ENCODE data around the gene KRT5.
A peak's percentile ranks its signal among the peaks of the same experiment; 100 is the strongest.

Gene KRT5

DNA sequence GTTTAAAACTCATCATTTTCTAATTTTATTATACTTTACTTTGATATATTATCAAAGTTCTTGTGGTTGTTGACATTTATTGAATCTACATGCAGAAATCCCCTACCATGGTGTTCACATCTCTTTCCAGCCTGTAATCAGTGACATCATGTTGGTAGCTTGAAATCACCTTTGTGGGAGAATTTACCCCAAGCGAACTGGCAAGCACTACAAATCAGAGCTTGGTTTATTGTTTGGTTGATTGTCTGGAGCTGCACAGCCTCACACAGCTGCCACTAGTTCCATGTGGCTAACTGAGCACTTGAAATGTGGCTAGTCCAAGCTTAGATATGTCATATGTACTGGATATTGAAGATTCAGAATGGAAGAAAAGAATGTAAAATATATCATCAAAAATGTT is 15.4 kb upstream of the KRT5 start:
- DNase-seq: no peak

DNA sequence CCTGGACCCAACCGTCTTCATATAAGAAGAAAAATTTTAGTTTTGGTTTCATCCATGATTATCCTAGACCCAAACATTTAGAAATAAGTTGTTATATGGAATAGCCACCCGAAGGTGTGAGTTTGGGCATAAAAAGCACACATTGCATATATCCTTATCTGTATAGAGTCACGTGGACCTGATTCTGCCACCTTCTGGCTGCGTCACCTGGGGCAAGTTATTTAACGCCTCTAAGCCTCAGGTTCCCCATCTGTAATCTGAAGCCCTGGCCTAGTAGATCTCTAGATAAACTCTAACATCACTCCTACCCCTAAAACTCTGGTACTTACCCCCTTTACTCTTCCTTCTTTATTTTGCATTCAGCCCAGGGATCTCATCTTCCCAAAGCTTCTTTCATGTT is 14.3 kb upstream of the KRT5 start:
- DNase-seq: no peak

DNA sequence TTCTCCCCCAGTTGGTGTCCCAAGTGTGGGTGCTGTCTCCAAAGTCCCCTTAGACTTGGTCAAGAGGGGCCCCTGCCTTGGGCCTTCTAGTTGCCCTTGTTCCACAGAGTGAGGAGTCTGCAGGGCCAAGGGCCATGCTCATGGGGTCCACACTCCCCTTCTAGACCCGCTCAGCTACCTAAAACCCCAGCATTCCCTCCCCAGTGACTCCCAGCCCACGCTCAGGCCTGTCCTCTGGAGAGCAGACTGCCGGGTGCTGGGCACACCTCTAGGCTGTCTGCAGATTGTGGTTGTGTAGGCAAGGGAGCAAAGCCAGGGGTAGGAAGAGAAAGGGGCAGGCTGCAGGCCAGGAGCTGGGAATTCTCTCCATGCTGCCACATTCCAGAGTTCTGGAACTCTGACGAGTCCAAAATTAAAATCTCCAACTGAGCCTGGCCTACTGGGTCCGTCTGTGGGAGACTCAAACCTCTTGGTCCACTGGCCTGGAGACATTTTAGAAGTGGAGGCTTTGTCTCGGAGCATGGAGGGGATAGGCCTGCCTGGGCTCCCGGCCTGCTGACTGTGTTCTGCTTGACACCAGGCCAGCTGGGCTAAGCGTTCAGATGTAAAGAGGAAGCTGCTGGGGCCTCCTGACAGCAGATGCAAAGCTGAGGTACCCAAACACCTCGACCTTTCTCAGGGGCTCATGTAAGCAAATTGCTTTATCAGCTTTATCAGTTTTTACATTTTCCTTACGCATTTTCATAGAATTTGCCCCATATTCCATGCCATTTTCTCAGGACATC is 13.7 kb upstream of the KRT5 start:
- DNase-seq: no peak

DNA sequence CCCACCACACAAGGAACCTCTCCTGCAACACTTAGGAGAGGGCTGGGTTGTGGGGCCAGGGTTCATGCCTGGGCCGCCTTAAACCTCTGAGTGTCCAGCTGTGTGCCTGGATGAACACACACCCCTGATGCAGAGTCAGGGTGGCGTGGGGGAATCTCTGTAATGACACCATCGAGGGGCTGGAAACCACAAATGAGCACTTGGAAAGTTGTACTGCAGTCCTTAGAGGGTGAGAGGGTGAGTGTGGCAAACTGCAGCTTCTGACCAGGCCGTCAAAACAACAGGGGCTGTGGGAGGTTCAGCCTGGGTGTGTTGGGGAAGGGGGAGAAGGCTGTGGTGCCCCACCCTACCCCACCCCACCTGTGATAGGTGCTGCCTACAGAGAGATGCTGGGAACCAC is 12.4 kb upstream of the KRT5 start:
- no peak for DNase-seq

DNA sequence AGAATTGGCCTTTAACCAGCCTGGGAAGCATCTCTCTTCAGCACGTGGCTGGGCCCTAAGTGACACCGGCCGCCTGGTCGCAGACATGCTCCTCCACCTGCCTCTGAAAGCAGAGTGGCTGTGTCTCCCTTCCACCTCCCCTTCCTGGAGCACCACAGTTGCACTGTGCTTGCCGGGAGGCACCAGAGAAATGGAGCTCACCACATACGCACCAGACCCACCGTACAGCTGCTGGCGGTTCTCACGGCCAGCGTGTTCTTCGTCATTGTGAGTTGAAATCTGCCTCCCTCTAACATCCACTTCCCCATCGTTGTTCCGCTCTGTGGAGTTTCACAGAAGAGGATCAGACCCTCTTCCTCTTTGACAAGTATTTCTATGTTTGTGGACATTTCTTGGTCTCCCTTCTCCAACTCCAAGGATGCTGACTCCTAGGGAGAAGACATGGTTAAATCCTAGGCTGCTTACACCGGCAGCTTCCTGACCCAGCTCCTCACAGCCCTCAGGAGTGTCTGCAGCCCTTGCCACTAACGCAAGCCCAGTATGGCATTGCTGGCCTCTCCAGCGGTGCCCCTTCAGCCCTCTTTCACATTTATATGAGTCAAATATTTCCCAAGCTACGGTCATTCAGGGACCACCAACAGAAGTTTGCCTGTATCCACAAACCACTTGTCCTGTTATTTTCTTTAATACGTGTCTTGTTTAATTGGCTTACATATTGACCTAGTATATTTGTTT is 11.5 kb upstream of the KRT5 start:
- no peak for DNase-seq

DNA sequence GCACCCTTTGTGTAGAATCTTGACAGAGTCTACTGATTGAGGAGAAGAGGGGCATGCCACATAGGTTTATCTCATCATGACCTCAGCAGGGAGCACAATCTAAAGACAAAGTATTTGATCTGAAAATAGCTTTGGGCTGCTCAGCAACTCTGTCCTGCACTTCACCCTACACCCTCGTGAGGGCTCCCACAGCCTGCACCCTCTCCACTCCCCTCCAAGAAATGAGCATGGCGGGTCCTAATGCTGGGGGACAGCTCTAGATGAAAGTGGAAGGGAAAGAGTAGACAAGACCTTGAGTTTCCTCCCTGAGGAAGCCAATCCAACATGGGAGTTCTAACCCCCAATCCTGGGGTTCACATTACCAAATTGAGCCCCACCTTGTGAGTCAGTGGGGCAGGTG is 10.7 kb upstream of the KRT5 start:
- no peak for DNase-seq

DNA sequence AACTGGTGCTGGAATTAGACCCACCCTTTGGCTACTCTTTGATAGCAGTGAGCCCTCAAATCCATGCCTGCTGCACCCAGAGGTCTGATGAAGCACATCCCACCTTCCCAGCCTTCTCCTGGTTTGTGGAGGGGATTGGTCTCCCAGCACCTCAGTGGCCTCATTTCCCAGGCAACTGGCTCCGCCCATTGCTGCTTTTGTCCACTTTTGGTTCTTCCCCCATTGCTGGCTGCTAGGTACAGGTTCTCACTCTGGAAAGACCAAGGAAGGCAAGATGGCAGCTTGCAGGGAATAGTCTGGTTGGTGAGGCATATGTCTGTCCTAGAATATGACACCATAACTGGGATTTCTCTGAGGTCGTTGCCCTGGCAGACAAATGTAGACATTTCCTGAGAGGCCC is 10.2 kb upstream of the KRT5 start:
- DNase-seq: no peak

DNA sequence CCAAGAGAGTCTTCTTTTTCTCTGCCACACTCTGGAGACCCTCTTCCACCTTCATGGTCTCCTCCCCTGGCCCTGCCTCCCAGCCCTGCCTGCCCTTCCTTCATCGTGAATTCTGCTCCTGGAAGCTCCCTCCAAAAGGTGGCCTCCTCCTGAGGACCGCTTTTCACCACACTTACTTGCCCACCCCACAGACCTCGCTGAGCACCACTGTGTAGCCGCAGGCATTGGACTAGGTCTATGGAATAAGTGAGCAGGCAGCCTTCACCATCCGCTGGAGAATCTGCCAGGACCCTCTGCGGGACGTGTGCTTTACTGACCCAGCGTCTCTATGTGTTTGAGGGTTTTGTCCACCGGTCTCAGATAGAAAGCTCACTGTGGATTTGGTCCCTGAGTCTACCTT is 9.7 kb upstream of the KRT5 start:
- no peak for DNase-seq

DNA sequence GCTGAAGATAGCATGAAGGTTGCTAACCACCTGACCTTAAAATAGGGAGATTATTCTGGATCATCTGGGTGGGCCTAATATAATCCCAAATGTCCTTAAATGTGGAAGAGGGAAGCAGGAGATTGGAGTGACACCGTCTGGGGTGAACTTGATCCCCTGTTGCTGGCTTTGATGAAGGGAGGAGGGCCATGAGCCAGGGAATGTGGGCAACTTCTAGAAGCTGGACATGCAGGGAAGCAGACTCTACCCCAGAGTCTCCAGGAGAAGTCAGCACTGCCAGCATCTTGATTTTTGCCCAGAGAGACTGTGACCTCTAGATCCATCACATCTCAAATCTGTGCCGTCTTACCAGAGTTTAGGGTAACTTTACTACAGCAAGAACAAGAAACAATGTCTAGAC is 9.2 kb upstream of the KRT5 start:
- DNase-seq: no peak

DNA sequence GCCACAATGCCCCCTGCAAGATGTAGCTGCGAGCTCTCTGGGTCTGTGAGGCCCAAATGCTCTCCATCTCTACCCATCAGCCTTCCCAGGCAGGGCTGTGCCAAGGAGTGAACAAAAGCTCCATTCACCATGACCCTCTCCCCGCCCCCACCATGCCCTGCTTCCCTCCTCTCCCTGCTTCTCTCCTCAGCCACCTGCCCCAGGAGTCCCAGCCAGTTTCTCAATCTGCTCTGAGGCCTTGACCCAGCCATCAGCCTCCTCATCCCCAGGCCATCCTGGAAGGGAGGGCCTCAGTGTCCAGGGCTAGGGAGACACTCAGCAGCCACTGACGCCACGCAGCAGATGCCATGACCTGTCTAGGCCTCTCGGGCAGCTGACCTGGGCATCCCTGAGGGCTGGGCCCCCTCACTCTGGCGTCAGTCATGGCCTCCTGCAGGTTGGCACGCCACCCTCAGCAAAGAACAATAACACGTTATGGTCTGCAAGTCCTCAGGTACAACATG is 8.5 kb upstream of the KRT5 start:
- no peak for DNase-seq

DNA sequence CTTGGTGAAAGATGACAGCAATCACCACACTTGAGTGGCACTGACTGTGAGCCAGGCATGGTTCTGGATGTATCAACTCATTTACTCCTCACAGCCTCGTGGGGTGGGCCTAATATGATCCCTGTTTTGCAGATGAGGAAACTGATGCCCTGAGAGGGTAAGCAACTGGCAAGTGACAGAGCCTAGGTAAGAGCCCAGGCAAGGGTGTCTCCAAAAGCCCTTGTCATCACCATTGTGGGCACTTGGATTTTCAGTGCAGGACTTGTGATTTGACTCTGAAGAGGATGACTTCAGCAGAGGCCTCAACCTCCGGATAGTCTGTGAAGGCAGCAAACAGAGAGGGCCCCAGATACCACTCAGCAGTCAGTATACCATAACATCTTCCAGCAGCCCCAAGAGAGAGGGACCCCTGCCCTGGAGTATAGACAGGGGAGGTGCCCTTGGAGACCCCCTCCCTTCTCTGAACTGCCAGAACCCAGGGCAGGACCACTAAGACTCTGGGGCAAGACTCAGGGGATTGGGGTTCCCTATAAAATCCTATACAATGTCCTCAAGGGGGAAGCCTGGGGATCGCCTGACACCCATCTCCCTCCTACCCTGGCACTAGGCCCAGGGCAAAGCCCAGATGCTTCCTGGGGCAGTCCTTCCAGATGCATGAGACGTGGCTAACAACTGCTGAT is 7.1 kb upstream of the KRT5 start:
- DNase-seq: peak; percentile 5

DNA sequence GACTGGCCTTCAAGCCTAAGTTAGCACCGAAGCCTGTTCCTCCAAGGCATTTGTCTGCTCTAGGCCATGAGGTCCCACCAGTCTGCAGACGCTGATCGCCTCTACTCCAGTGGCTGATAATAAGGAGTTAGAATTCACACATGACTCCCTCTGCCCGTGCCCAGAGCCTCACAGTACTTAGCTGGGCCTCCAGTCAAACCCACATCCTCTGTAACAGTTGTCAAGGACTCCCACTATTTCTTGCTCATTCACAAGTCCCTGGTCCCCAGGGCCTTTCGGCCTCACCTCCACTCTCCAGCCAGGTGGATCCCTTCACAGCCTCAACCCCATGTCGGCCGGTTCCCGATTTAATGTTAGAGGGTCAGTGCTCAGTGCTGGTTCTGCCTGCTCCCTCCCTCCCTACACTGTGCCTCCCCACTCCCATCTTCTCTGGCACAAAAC is 6.3 kb upstream of the KRT5 start:
- DNase-seq: no peak

DNA sequence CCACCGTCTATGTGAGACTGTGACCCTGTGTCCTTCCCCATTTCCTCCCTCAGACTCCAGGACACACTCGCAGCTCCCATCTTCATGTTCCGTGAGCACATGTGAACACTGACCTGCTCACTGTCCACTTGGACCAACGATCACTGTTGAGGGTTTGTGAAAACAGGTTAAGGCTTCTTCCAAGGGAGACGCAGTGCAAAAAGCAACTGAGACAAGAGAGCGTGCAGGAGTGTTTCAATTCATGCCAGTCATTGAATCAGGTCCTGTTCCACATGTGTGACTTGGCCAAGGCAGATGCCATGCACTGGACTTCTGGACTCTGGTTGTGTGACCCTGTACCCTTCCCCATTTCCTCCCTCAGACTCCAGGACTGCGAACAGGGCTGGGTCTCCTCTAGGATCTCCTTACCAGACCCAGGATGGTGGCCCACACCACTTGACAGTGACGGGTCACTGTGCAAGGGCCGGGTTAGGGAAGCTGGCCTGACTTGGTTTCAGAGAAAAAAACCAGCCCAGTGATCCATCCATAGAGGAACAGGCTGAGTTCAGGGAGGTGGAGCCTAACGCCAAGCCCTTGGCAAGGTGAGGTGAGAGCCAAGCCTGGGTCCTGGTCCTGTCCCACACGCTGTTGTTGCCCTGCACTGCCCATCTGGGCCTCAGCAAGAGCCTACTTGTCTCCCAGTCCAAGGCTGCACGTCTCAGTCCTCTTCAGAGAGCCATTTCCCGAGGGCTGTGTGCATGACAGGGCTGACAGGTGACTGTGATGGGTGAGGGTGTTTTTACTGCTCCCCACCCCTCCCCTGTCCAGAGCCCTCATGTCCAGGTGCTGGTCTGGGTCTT is 5.7 kb upstream of the KRT5 start:
- DNase-seq: no peak

DNA sequence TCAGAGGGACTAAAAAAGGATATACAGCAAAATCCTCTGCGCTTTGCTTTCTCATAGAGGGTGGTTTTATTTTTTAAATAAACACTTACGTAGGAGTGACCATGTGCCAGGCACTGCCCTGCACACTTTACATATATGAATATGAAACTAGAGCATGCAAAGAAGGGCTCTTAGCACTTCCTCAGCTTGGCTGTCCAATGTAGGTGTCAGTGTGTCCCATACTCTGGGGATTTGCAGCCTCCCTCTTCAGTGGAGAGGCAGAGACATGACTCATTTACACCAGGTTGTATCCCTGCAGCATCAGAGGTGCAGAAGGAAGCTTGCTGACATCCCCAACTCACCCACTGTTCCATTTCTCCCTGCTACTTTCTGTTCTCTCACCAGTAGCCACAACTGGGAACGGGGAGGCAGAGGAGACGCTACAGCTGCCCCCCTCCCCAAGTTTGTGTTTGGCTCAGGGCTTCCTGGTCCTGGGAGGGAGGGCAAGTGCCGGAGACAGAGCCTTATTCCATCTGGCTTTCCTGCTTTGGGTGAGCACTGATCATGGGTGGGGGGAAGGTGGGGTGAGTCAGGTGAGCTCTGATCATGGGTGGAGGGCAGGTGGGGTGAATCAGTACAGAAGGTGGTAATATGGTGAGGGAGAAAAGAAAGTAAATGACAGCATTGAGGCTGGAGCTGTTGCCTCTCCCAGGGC is 4.9 kb upstream of the KRT5 start:
- no peak for DNase-seq

DNA sequence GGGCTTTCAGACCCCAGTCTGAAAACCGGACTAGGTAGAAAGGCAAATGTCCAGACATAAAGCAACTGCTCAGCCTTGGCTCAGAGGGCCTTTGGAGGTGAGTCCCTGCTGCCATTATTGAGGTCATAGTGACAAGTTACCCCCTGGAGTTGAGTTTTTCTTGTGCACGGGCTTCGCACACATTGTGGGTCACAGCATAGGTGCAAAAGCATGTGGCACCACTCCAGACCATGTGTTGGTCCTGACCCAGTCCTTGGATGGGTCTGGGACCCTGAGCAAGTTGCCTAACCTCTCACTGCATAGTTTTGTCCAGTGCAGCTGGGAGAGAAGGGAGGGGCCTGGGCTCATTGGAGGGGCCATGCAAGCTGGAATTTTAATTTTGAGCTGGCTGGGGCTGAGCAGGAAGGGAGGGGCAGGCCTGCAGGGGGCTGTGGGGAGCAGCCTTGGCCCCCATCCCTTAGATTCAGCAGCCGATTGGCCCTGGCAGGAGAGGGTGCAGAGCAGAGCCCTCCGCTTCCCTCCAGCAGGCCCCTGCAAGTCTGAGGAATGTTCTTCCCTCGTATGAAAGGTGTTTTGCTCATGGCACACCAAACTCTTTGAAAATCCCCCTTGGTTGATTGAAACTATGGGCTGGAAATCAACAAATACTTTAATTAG is 4.2 kb upstream of the KRT5 start:
- DNase-seq: no peak

DNA sequence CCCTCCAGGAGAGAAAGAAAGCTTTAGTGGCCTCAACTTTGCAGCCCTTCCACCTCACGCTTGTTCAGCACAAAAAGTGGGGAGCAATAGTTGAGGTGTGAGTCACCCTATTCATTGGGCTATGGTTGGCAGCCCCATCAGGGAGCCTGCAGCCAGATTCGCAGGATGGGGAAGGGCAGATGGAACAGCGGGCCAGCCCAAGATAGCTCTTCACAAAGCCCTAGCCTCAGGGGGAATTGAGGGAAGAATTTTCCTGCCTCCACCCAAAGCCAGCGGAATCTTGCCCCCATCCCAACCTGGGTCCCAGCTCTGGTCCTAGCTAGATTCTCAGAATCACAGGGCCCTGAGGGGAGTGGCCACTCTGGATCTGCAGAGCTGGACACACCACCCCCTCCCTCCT is 3.6 kb upstream of the KRT5 start:
- no peak for DNase-seq

DNA sequence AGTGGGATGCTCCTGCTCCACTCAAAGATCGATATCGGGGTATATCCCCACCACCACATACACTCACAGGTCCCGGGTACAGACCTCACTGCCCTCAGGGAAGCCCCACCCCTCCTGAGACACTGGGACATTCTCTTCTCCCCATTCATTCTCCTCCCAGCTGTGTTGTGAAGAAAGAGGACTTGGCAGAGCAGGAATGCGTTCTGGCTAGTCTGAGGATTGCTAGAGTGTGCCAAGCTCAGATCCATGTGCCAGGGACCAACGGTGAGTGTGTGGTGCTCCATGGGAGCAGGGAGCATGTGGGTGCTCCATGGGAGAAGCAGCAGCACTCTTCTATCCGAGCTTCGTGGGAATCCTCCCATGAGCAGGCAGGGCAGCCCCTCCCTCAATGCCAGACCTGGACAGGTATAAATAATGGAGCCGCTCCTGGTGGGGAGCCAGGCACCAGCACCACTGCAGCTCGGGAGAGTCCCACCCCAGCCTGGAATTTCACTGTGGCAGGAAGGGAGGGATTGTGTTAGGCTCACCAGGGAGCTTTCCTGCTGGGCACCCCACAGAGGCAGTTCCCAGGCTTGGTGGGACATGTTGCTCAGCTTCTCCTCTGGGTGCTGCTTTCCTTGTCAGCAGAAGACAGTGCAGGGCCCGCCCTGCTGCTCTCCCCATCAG is 2.3 kb upstream of the KRT5 start:
- DNase-seq: no peak

DNA sequence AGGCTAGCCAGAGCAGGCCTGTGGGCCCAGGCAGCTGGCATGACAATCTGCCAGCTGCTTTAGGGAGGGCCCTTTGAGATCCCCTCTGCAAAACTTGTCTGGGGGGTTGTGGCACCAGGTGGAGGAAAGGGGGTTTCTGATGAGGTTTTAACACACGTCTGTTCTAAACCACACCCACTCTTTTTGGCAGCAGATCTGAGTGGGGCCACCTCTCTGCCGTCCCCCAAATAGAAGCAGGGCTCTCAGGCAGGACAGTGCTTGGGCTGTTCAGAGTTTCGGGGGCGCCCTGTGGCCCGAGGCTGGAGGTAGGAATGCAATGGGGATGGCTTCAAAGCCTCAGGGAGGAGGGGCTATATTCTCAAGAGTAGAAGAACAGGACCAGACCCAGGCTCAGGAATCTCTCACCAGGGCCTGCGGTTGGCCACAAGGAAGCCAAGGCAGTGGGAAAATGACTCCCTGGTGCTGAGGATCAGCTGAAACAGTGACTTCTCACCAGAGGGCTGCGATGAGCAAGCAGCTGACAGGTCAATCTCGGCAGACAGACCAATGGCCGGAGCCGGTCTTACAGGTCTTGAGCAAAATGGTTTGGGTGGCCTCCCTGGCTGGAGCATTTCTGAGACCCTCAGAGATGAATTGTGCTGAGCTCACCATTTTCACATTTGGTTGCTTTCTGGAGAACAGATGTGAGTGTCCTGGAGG is 1.5 kb upstream of the KRT5 start:
- DNase-seq: no peak

DNA sequence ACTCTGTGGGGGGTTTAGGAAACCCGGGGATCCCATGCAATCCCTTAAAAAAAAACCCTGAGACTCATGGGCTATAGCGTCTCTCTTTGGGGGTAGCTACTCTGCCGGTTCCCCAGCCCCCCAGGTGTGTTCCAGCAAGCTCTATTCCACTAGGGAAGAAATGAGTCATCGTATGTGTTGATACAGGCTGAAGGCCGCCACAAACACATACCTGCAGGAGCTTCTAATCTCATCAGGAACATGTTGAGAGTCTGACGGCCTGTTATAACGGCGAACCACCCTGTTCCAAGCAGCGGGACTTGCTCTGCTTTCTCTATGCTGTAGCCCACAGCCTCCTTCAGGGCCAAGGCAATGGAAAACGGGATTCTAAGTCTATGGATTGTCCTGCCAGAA is 977 bp upstream of the KRT5 start:
- DNase-seq: no peak

DNA sequence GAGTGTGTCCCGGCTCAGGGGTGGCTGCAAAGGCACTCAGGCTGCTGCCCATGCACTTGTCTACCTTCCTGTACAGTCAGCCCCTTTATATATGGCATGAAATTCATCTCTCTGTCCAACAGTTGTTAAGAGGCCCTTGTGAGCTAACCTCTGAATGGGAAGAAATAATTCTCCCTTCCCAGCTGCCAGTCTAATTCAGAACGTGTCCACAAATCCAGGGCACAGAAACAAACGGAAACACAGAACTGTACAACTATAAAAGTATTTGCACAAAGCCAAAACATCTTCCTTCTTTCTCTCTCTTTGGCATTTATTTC is 849 bp downstream of the KRT5 start:
- no peak for DNase-seq

All from activated CD4-positive, alpha-beta T cell treated with anti-CD3 and anti-CD28 coated beads for 1 hour (primary cell).